ENCODE results near the gene CHCHD6.

DNA sequence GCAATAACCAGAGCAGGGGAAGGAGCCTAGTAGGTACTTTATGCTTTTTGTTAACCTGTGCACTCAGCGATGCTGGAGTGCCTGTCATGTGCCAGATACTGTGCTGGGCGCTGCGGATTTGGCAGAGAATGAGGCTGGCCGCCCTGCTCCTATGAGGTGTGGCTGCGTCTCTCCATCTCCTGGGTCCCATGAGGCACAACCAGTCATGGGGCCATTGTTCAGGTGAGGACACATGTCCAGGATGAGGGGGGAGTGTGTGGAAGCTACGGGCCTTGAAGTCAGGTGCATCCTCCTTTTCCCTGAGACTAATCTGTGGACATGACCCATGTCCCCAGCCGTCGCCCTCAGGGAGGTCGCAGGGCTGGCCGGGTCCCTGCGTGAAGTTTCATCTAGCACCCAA, 48.2 kb upstream of the CHCHD6 start:
- TF ChIP-seq, protein P1, sequence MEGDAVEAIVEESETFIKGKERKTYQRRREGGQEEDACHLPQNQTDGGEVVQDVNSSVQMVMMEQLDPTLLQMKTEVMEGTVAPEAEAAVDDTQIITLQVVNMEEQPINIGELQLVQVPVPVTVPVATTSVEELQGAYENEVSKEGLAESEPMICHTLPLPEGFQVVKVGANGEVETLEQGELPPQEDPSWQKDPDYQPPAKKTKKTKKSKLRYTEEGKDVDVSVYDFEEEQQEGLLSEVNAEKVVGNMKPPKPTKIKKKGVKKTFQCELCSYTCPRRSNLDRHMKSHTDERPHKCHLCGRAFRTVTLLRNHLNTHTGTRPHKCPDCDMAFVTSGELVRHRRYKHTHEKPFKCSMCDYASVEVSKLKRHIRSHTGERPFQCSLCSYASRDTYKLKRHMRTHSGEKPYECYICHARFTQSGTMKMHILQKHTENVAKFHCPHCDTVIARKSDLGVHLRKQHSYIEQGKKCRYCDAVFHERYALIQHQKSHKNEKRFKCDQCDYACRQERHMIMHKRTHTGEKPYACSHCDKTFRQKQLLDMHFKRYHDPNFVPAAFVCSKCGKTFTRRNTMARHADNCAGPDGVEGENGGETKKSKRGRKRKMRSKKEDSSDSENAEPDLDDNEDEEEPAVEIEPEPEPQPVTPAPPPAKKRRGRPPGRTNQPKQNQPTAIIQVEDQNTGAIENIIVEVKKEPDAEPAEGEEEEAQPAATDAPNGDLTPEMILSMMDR (IDR thresholded peaks at IDR 0.05): no peak
- TF ChIP-seq POLR2A (IDR thresholded peaks at IDR 0.05): no peak

Measured in right lobe of liver (tissue), 4 donors.